Tibial nerve (tissue), 3 donors: ENCODE measurements around the gene HPS5.

Experiments
- CTCF ChIP-seq, 5 experiments: fragments of 200-600 bp in 3 of 5; fragments of 450-650 bp in 2 of 5; sonication (generic) in 3 of 5; IDR thresholded peaks; one replicate each; pipeline ENCODE4 v1.5.1; 2016 to 2019; ENCODE audit warnings: antibody characterized with exemption in 5 of 5, mild to moderate bottlenecking in 3 of 5, moderate library complexity in 2 of 5
- POLR2A ChIP-seq, 2 donors: fragments of 450-650 bp; IDR thresholded peaks; one replicate each; pipeline ENCODE4 v1.6.1; 2017; ENCODE audit warnings: antibody characterized with exemption in 2 of 2, mild to moderate bottlenecking in 2 of 2, moderate library complexity in 2 of 2

GRCh38 chr11:18259259-18259658 is 62.7 kb downstream of the HPS5 start:
- TF ChIP-seq CTCF (IDR thresholded peaks at IDR 0.05) (no peak), POLR2A (IDR thresholded peaks at IDR 0.05) (no peak)
